K562 (cell line): Measurements from ENCODE around the gene FUCA2. TPM values are rescaled to one million over a fixed set of nuclear protein-coding genes. Genes with fewer than 3 reads are reported as not detected.
A peak's percentile ranks its signal among the peaks of the same experiment; 100 is the strongest.

Experiments used
- CC2D1A ChIP-seq: fragments of 450-650 bp; IDR thresholded peaks from 2 replicates; pipeline ENCODE4 v1.6.1; 2017; ENCODE audit warnings: mild to moderate bottlenecking
- CLOCK ChIP-seq: fragments of 250-450 bp; sonication (Bioruptor Pico); IDR thresholded peaks from 2 replicates; pipeline ENCODE4 v1.4.0; 2020; ENCODE audit warnings: mild to moderate bottlenecking, moderate library complexity, borderline replicate concordance
- CSDE1 ChIP-seq, 2 experiments: fragments of 450-650 bp; IDR thresholded peaks; 2 replicates each; pipeline ENCODE4 v1.6.1; 2016; ENCODE audit warnings: mild to moderate bottlenecking in 1 of 2
- DACH1 ChIP-seq: fragments of 450-650 bp; IDR thresholded peaks from 2 replicates; pipeline ENCODE4 v1.6.1; 2018; ENCODE audit not compliant: partially characterized antibody
- ELF1 ChIP-seq: fragments of 200-800 bp; sonication (Bioruptor generic); IDR thresholded peaks from 2 replicates; pipeline ENCODE4 v1.6.1; 2016; ENCODE audit warnings: missing genetic modification characterization, missing compliant biosample characterization
- GABPB2 ChIP-seq: fragments of 250-450 bp; sonication (Bioruptor Pico); conservative IDR thresholded peaks from 2 replicates; pipeline ENCODE4 v1.5.1; 2021; ENCODE audit warnings: mild to moderate bottlenecking
- HDAC3 ChIP-seq: fragments of 450-650 bp; IDR thresholded peaks from 2 replicates; pipeline ENCODE4 v1.6.1; 2018; ENCODE audit warnings: borderline replicate concordance, mild to moderate bottlenecking, moderate library complexity; ENCODE audit not compliant: partially characterized antibody
- HLTF ChIP-seq: fragments of 450-650 bp; IDR thresholded peaks from 2 replicates; pipeline ENCODE4 v1.6.1; 2016
- JUN ChIP-seq, 2 experiments: sonication (generic) in 1 of 2; formaldehyde crosslinking in 1 of 2; IDR thresholded peaks; 2 replicates each; pipeline versions ENCODE4 v1.6.1 to v1.8.0; 2012 to 2022; ENCODE audit warnings: borderline replicate concordance in 2 of 2, mild to moderate bottlenecking in 2 of 2, improper control_type of control experiment in 1 of 2, low read depth in 1 of 2, low read length in 1 of 2, missing genetic modification reagents in 1 of 2
- MCM2 ChIP-seq: fragments of 450-650 bp; IDR thresholded peaks from 2 replicates; pipeline ENCODE4 v1.6.1; 2017; ENCODE audit warnings: low read depth, mild to moderate bottlenecking
- NEUROD1 ChIP-seq: fragments of 150-350 bp; IDR thresholded peaks from 2 replicates; pipeline ENCODE4 v1.6.1; 2014; ENCODE audit warnings: borderline replicate concordance, low read length, low read depth; ENCODE audit not compliant: partially characterized antibody
- RBFOX2 ChIP-seq: fragments of 200-400 bp; formaldehyde crosslinking; IDR thresholded peaks from 2 replicates; pipeline ENCODE4 v1.6.1; 2017; ENCODE audit warnings: low read depth, mild to moderate bottlenecking, low read length, moderate library complexity
- RNF2 ChIP-seq: sonication (generic); IDR thresholded peaks from 2 replicates; pipeline ENCODE4 v1.6.1; 2016
- SLC30A9 ChIP-seq: fragments of 250-450 bp; sonication (Bioruptor Pico); IDR thresholded peaks from 2 replicates; pipeline ENCODE4 v1.8.0; 2022; ENCODE audit warnings: mild to moderate bottlenecking, moderate library complexity
- TCF7L2 ChIP-seq: fragments of 150-350 bp; IDR thresholded peaks from 2 replicates; pipeline ENCODE4 v1.6.1; 2016; ENCODE audit warnings: low read depth, mild to moderate bottlenecking, low read length, moderate library complexity
- XRCC5 ChIP-seq: fragments of 200-400 bp; formaldehyde crosslinking; IDR thresholded peaks from 2 replicates; pipeline ENCODE4 v1.6.1; 2017; ENCODE audit warnings: low read depth, mild to moderate bottlenecking, low read length
- ZNF253 ChIP-seq: fragments of 250-450 bp; sonication (Bioruptor Pico); conservative IDR thresholded peaks from 2 replicates; pipeline ENCODE4 v1.6.1; 2021; ENCODE audit warnings: mild to moderate bottlenecking
- ZNF277 ChIP-seq: fragments of 250-450 bp; sonication (Bioruptor Pico); IDR thresholded peaks from 2 replicates; pipeline ENCODE4 v1.8.0; 2022; ENCODE audit warnings: inconsistent platforms, mild to moderate bottlenecking, moderate library complexity, borderline replicate concordance
- ZNF57 ChIP-seq: fragments of 450-650 bp; formaldehyde crosslinking; IDR thresholded peaks from 2 replicates; pipeline ENCODE4 v1.4.0; 2020; ENCODE audit warnings: mild to moderate bottlenecking, moderate library complexity
- ZNF584 ChIP-seq: fragments of 200-800 bp; sonication (Bioruptor generic); IDR thresholded peaks from 2 replicates; pipeline ENCODE4 v1.6.1; 2016; ENCODE audit warnings: low read depth, mild to moderate bottlenecking, missing genetic modification characterization, missing compliant biosample characterization
- ZNF639 ChIP-seq, 2 experiments: fragments of 200-800 bp in 1 of 2; sonication (Bioruptor generic) in 1 of 2; sonication (generic) in 1 of 2; formaldehyde crosslinking in 1 of 2; IDR thresholded peaks in 1 of 2; conservative IDR thresholded peaks in 1 of 2; 2 replicates each; pipeline versions ENCODE4 v1.5.0 to v1.6.1; 2016 to 2020; ENCODE audit warnings: missing compliant biosample characterization in 1 of 2, missing genetic modification characterization in 1 of 2, missing genetic modification reagents in 1 of 2
- ZNF780A ChIP-seq: fragments of 250-450 bp; sonication (Bioruptor Pico); IDR thresholded peaks from 2 replicates; pipeline ENCODE4 v1.5.0; 2021; ENCODE audit warnings: mild to moderate bottlenecking
- polyA plus RNA-seq, 8 experiments: library from polyadenylated mRNA; depleted of rRNA in 4 of 8; stranded (reverse) in 5 of 8; unstranded in 3 of 8; fragments of >200 nt; fragmentation: Nextera tagmentation in 2 of 8; fragmentation: Illumina TruSeq in 1 of 8; extraction: Ambion mirVana in 2 of 8; extraction: Trizol in 1 of 8; gene quantifications; 2 replicates each; pipeline versions ENCODE4 v1.2.1 to v1.2.3, GENCODE V29; 2011 to 2014; ENCODE audit warnings: inconsistent platforms in 1 of 8, missing spikeins in 1 of 8
- total RNA-seq, 7 experiments: library from RNA; depleted of rRNA in 6 of 7; stranded (reverse); fragments of >200 nt in 6 of 7; fragmentation: Illumina TruSeq in 2 of 7; extraction: Trizol in 2 of 7; gene quantifications; 2 replicates each; pipeline versions ENCODE4 v1.2.1 to v1.2.3, GENCODE V29; 2011 to 2021; ENCODE audit warnings: low replicate concordance in 1 of 7

Gene FUCA2
- total and polyA plus RNA-seq, 9 of the 15 experiments (the other 6 are each of a cell fraction or from before 2014, with no cell fraction given): 20.6 to 112 (median 79.3) TPM

- TF ChIP-seq GABPB2 (CRISPR knock-in tag) (no peak), MCM2 (no peak), NEUROD1 (peak; percentile 33), CLOCK (CRISPR knock-in tag) (no peak), RBFOX2 (peak; percentile 98), RNF2 (peak; percentile 86), HDAC3 (no peak), XRCC5 (peak; percentile 21), ZNF584 (CRISPR knock-in tag) (0 out of 2 replicates have a peak, but pooled peaks have one; percentile 51), HLTF (no peak; the same call in 1 of the 2 replicates), TCF7L2 (no peak), ZNF780A (CRISPR knock-in tag) (no peak), JUN (IDR thresholded peaks at IDR 0.05; ENCODE audit: borderline replicate concordance, low read depth, low read length) (peak; percentile 41; the same call in 1 of the 2 replicates), JUN (CRISPR knock-in tag; IDR thresholded peaks at IDR 0.05; ENCODE audit: borderline replicate concordance) (peak; percentile 96), DACH1 (no peak), ZNF639 (CRISPR knock-in tag; conservative IDR thresholded peaks at IDR 0.05 in 1 of 2, IDR thresholded peaks at IDR 0.05 in 1 of 2) (peak in 1 of 2 experiments; percentile 70; a peak in 2 of 4 replicates), ZNF57 (CRISPR knock-in tag) (0 out of 2 replicates have a peak, but pooled peaks have one; percentile 70), ZNF253 (CRISPR knock-in tag) (no peak), SLC30A9 (CRISPR knock-in tag) (no peak), CC2D1A (no peak), CSDE1 (IDR thresholded peaks at IDR 0.05) (peak in 1 of 2 experiments; percentile 70; a peak in 1 of 4 replicates), ZNF277 (no peak), ELF1 (tag) (peak; percentile 89)
Measured at GRCh38 chr6:143510991-143511891, at the start of gene FUCA2 (continued).
